ENCODE results near the gene MED20. TPM values are rescaled to one million over a fixed set of nuclear protein-coding genes. Genes with fewer than 3 reads are reported as not detected.

The MED20 gene
- total RNA-seq, 4 donors from 2014 or later = 6.8 to 12.5 (median 11.2) TPM

DNA sequence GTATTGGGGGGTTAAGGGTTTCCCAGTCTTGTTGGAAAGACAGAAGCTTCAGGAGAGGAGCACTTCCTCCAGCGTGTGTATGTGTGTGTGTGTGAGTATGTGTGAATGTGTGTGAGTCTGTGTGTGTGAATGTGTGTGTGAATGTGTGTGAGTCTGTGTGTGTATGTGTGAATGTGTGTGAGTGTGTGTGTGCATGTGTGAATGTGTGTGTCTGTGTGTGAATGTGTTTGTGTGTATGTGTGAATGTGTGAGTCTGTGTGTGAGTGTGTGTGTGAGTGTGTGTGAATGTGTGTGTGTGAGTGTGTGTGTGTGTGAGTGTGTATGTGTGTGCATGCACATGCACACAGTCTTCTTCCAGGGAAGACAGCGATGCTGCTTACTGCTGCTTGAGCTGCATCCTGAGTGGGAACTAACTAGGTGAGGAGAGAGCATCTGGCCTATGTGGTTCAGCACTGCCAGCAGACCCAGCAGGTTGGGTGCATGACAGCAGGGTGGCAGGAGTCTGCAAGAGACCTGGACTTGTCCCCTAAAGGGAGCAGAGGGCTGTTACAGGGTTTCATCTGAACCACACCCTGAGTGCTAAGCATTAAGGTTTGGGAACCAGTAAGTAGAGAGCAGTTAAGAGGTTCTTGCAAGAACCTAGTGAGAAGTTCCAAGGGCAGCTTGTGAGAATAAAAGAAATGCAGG lies 43.4 kb upstream of the MED20 start:
- TF ChIP-seq, protein P1, sequence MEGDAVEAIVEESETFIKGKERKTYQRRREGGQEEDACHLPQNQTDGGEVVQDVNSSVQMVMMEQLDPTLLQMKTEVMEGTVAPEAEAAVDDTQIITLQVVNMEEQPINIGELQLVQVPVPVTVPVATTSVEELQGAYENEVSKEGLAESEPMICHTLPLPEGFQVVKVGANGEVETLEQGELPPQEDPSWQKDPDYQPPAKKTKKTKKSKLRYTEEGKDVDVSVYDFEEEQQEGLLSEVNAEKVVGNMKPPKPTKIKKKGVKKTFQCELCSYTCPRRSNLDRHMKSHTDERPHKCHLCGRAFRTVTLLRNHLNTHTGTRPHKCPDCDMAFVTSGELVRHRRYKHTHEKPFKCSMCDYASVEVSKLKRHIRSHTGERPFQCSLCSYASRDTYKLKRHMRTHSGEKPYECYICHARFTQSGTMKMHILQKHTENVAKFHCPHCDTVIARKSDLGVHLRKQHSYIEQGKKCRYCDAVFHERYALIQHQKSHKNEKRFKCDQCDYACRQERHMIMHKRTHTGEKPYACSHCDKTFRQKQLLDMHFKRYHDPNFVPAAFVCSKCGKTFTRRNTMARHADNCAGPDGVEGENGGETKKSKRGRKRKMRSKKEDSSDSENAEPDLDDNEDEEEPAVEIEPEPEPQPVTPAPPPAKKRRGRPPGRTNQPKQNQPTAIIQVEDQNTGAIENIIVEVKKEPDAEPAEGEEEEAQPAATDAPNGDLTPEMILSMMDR (IDR thresholded peaks at IDR 0.05) = no peak

DNA sequence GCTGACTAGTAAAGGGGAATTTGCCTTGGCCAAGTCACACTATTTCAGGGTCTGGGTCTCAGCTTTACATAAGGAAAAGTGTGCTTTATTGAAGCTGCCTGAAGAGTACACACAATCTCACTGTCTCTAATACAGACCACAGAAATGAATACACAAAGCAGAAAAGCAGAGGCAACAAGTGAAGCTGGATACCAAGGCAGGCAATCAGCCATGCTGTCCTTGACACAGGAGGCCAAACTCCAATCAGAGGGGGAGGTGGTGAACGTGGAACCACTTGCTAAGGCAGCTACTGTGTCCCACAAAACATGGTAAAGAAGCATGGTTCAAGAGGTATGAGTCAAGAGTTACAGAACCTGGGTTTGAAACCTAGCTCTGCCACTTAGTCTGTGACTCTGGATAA lies 42.4 kb upstream of the MED20 start:
- DNase-seq (ENCODE audit: low spot score) (no peak), ATAC-seq (ENCODE audit: low FRiP score) (no peak)
- TF ChIP-seq, protein P1 (IDR thresholded peaks at IDR 0.05) = no peak

More for the DNA sequence above, 43.4 kb upstream of the MED20 start:
- ATAC-seq (ENCODE audit: low FRiP score) = no peak
- no peak for DNase-seq (ENCODE audit: low spot score)

GRCh38 chr6:41960028-41960427 lies 39.1 kb upstream of the MED20 start:
- no peak for DNase-seq (ENCODE audit: low spot score)
- ATAC-seq (ENCODE audit: low FRiP score) = no peak

DNA sequence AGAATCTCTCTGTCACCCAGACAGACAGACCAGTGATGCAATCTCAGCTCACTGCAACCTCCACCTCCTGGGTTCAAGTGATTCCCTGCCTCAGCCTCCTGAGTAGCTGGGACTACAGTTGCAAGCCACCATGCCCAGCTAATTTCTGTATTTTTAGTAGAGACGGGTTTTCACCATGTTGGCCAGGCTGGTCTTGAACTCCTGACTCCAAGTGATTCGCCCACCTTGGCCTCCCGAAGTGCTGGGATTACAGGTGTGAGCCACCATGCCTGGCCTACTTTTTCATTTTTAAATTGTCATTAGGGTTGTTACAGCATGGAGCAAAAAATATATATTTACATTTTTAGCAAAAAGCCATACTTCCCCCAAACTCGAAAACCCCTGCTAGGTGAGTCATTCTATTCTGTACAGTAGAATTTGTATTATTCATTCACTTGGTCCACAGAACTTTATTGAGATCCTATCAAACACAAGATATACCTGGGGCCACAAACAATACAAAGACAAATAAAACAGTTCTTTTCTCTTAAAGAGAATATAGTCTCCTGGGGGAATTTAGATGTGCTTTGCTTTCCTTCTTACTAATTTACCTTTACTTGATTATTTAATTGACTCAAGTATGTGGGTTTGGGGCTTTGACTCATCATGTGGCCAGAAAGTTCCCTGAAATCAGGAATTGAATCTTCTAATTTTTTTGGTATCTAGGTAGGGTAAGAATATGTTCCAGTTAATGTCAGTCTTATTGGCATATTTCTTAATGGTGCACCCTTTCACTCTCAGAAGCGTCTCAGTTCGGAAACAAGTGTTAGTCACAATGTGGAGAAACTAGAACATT lies 37.3 kb upstream of the MED20 start:
- DNase-seq (ENCODE audit: low spot score) (no peak), ATAC-seq (ENCODE audit: low FRiP score) (no peak)
- TF ChIP-seq, protein P1 (IDR thresholded peaks at IDR 0.05) = no peak

More at GRCh38 chr6:41960028-41960427, 39.1 kb upstream of the MED20 start:
- TF ChIP-seq, protein P1 (IDR thresholded peaks at IDR 0.05) = no peak

DNA sequence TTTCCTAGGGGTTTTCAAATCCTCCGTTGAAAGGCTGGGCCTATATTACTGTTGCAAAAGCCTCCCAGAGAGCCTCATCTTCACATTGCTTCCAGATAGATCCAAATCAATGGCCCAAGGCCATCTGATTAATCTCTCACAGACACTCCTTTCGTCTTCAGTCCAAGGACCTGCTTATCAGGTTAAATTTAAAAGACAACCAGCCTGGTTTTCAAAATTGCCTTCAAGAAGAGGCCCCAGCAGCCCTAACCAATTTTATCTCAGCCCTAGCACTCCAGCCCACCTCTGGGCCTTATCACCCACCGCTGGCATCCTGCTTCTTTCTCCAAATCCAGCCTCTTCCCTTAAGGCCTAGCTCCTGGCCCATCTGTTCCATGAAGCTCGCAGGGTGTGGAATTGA lies 36.2 kb upstream of the MED20 start:
- DNase-seq (ENCODE audit: low spot score) = no peak
- TF ChIP-seq, protein P1 (IDR thresholded peaks at IDR 0.05) = no peak
- no peak for ATAC-seq (ENCODE audit: low FRiP score)

DNA sequence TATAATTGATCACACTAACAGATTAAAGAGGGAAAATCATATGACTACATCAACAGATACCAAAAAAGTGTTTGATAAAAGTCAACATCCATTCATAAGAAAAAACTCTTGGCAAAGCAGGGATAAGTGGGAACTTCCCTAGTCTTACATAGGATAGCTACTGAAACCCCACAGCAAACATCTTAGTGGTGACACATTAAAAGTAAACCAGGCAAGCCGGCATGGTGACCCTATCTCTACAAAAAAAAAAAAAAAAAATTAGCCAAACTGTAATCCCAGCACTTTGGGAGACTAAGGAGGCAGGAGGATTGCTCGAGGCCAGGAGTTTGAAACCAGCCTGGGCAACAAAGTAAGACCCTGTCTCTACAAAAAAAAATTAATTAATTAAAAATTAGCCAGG lies 34.5 kb upstream of the MED20 start:
- TF ChIP-seq, protein P1 (IDR thresholded peaks at IDR 0.05) = no peak
- no peak for ATAC-seq (ENCODE audit: low FRiP score)
- no peak for DNase-seq (ENCODE audit: low spot score)
